ENCODE measurements around the gene ZCCHC3. TPM values are rescaled to one million over a fixed set of nuclear protein-coding genes. Genes with fewer than 3 reads are reported as not detected.
"Not testable (repeated sequence)": the region's sequence is repeated elsewhere in the genome, so short reads cannot be mapped to it uniquely, and the experiment has no call there.

Gene ZCCHC3
- total and polyA plus RNA-seq, 2 experiments from 2014 or later, result 26.5 to 66.3 TPM

DNA sequence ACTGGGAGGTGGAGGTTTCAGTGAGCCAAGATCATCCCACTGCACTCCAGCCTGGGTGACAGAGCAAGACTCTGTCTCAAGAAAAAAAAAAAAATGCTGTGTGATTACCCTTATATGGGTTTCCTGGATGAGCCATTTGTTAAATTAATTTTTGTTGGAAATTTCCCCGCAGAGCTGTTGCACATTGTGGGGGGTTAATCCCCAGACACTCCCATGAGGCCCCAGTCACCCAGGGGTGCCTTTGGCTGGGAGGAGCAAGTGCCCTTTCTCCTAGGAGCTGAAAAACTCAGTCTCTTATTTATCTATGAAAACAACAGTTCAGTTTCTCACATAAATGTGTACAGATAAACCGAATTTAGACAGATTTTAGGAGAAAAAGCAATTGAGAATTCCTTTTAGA is 44.6 kb upstream of the ZCCHC3 start (continued):
- TF ChIP-seq, protein P1, sequence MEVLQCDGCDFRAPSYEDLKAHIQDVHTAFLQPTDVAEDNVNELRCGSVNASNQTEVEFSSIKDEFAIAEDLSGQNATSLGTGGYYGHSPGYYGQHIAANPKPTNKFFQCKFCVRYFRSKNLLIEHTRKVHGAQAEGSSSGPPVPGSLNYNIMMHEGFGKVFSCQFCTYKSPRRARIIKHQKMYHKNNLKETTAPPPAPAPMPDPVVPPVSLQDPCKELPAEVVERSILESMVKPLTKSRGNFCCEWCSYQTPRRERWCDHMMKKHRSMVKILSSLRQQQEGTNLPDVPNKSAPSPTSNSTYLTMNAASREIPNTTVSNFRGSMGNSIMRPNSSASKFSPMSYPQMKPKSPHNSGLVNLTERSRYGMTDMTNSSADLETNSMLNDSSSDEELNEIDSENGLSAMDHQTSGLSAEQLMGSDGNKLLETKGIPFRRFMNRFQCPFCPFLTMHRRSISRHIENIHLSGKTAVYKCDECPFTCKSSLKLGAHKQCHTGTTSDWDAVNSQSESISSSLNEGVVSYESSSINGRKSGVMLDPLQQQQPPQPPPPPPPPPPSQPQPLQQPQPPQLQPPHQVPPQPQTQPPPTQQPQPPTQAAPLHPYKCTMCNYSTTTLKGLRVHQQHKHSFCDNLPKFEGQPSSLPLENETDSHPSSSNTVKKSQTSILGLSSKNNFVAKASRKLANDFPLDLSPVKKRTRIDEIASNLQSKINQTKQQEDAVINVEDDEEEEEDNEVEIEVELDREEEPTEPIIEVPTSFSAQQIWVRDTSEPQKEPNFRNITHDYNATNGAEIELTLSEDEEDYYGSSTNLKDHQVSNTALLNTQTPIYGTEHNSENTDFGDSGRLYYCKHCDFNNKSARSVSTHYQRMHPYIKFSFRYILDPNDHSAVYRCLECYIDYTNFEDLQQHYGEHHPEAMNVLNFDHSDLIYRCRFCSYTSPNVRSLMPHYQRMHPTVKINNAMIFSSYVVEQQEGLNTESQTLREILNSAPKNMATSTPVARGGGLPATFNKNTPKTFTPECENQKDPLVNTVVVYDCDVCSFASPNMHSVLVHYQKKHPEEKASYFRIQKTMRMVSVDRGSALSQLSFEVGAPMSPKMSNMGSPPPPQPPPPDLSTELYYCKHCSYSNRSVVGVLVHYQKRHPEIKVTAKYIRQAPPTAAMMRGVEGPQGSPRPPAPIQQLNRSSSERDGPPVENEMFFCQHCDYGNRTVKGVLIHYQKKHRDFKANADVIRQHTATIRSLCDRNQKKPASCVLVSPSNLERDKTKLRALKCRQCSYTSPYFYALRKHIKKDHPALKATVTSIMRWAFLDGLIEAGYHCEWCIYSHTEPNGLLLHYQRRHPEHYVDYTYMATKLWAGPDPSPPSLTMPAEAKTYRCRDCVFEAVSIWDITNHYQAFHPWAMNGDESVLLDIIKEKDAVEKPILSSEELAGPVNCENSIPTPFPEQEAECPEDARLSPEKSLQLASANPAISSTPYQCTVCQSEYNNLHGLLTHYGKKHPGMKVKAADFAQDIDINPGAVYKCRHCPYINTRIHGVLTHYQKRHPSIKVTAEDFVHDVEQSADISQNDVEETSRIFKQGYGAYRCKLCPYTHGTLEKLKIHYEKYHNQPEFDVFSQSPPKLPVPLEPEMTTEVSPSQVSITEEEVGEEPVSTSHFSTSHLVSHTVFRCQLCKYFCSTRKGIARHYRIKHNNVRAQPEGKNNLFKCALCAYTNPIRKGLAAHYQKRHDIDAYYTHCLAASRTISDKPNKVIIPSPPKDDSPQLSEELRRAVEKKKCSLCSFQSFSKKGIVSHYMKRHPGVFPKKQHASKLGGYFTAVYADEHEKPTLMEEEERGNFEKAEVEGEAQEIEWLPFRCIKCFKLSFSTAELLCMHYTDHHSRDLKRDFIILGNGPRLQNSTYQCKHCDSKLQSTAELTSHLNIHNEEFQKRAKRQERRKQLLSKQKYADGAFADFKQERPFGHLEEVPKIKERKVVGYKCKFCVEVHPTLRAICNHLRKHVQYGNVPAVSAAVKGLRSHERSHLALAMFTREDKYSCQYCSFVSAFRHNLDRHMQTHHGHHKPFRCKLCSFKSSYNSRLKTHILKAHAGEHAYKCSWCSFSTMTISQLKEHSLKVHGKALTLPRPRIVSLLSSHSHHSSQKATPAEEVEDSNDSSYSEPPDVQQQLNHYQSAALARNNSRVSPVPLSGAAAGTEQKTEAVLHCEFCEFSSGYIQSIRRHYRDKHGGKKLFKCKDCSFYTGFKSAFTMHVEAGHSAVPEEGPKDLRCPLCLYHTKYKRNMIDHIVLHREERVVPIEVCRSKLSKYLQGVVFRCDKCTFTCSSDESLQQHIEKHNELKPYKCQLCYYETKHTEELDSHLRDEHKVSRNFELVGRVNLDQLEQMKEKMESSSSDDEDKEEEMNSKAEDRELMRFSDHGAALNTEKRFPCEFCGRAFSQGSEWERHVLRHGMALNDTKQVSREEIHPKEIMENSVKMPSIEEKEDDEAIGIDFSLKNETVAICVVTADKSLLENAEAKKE (CRISPR knock-in tag; IDR thresholded peaks at IDR 0.05), result no peak

DNA sequence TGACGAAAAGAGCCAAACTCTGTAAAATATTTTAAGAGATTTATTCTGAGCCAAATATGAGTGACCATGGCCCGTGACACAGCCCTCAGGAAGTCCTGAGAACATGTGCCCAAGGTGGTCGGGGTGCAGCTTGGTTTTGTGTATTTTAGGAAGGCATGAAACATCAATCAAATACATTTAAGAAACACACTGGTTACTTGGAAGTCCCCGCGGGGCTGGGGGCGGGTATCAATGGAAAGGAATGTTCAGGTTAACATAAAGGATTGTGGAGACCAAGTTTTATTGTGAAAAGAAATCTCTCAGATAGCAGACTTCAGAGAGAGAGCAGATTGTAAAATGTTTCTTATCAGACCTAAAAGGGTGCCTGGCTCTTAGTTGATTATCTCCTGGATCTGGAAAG is 43.9 kb upstream of the ZCCHC3 start:
- not testable (repeated sequence) for H3K9me2 ChIP-seq (ENCODE audit: insufficient read depth); H3K4me2 ChIP-seq; H3K4me1 ChIP-seq (ENCODE audit: insufficient read depth); H3K36me3 ChIP-seq (ENCODE audit: insufficient read depth); H4K20me1 ChIP-seq (replicated peaks; ENCODE audit: insufficient read depth); H2AFZ ChIP-seq; ATAC-seq; H3K4me3 ChIP-seq; H3K36me3 Mint-ChIP-seq (ENCODE audit: low read depth); H3K27ac Mint-ChIP-seq; H3K9me3 Mint-ChIP-seq; H3K27ac ChIP-seq (ENCODE audit: low read depth); H3K79me2 ChIP-seq (replicated peaks; ENCODE audit: insufficient read depth); H3K4me3 Mint-ChIP-seq; H3F3A ChIP-seq (replicated peaks; ENCODE audit: low read depth)
- peaks cover 11% of the 10 kb centered on the region; the same call in 2 of the 3 replicates for H3K4me1 Mint-ChIP-seq
- peak; percentile 27 for DNase-seq (ENCODE audit: low spot score)
- peaks cover 99% of the 10 kb centered on the region for H3K27me3 ChIP-seq (ENCODE audit: insufficient read depth)
- peaks cover 86% of the 10 kb centered on the region for H3K27me3 Mint-ChIP-seq (ENCODE audit: insufficient read depth, low read depth, poor library complexity)

DNA sequence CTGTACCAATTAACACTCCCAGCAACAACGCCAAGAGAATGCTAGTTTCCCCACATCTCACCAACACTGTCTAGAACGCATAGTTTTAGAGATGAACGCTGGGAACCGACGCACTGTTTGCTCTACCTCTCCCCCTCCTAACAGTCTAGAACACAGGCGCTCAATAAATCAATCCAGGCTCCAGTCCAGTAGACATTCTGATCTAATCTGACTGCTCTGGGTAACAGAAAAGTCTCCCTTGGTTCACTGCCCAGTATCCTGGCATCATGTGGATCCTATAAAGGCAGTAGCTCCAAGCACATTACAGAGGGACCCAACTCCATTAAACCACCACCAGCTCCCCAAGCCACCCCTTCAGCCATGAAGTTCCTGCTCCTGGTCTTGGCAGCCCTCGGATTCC is 40.0 kb upstream of the ZCCHC3 start, which contains the start of gene DEFB132:
TSS of gene DEFB132 (plus strand) at position 306 of the 400 bp plus-strand sequence. CDS start at position 361, 55 bp downstream.
- H3K36me3 Mint-ChIP-seq (ENCODE audit: low read depth), result no peaks in the 10 kb centered on the region
- H3F3A ChIP-seq (replicated peaks; ENCODE audit: low read depth), result no peaks in the 10 kb centered on the region
- no peaks in the 10 kb centered on the region for H3K4me1 ChIP-seq (ENCODE audit: insufficient read depth)
- H3K27ac ChIP-seq (ENCODE audit: low read depth), result no peak within 1 kb of the TSS
- H3K4me2 ChIP-seq, result no peak within 1 kb of the TSS
- ATAC-seq (no peak), DNase-seq (ENCODE audit: low spot score) (no peak)
- H4K20me1 ChIP-seq (replicated peaks; ENCODE audit: insufficient read depth), result peaks cover 2% of the 10 kb centered on the region; the same call in 1 of the 2 replicates
- no peaks in the 10 kb centered on the region; the same call in 2 of the 3 replicates for H3K9me3 Mint-ChIP-seq
- H3K4me1 Mint-ChIP-seq, result peaks cover 7% of the 10 kb centered on the region; the same call in 1 of the 3 replicates
- H3K9me2 ChIP-seq (ENCODE audit: insufficient read depth), result no peaks in the 10 kb centered on the region
- no peak within 1 kb of the TSS for H2AFZ ChIP-seq
- no peaks in the 10 kb centered on the region for H3K79me2 ChIP-seq (replicated peaks; ENCODE audit: insufficient read depth)
- H3K4me3 Mint-ChIP-seq, result no peak within 1 kb of the TSS
- H3K36me3 ChIP-seq (ENCODE audit: insufficient read depth), result no peaks in the 10 kb centered on the region
- peaks cover 98% of the 10 kb centered on the region for H3K27me3 ChIP-seq (ENCODE audit: insufficient read depth)
- no peak within 1 kb of the TSS for H3K27ac Mint-ChIP-seq
- no peak within 1 kb of the TSS for H3K4me3 ChIP-seq
- peaks cover 67% of the 10 kb centered on the region for H3K27me3 Mint-ChIP-seq (ENCODE audit: insufficient read depth, low read depth, poor library complexity)
- TF ChIP-seq, protein P2, sequence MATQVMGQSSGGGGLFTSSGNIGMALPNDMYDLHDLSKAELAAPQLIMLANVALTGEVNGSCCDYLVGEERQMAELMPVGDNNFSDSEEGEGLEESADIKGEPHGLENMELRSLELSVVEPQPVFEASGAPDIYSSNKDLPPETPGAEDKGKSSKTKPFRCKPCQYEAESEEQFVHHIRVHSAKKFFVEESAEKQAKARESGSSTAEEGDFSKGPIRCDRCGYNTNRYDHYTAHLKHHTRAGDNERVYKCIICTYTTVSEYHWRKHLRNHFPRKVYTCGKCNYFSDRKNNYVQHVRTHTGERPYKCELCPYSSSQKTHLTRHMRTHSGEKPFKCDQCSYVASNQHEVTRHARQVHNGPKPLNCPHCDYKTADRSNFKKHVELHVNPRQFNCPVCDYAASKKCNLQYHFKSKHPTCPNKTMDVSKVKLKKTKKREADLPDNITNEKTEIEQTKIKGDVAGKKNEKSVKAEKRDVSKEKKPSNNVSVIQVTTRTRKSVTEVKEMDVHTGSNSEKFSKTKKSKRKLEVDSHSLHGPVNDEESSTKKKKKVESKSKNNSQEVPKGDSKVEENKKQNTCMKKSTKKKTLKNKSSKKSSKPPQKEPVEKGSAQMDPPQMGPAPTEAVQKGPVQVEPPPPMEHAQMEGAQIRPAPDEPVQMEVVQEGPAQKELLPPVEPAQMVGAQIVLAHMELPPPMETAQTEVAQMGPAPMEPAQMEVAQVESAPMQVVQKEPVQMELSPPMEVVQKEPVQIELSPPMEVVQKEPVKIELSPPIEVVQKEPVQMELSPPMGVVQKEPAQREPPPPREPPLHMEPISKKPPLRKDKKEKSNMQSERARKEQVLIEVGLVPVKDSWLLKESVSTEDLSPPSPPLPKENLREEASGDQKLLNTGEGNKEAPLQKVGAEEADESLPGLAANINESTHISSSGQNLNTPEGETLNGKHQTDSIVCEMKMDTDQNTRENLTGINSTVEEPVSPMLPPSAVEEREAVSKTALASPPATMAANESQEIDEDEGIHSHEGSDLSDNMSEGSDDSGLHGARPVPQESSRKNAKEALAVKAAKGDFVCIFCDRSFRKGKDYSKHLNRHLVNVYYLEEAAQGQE (IDR thresholded peaks at IDR 0.05; ENCODE audit: unreplicated experiment), result no peak
- TF ChIP-seq, protein P3, sequence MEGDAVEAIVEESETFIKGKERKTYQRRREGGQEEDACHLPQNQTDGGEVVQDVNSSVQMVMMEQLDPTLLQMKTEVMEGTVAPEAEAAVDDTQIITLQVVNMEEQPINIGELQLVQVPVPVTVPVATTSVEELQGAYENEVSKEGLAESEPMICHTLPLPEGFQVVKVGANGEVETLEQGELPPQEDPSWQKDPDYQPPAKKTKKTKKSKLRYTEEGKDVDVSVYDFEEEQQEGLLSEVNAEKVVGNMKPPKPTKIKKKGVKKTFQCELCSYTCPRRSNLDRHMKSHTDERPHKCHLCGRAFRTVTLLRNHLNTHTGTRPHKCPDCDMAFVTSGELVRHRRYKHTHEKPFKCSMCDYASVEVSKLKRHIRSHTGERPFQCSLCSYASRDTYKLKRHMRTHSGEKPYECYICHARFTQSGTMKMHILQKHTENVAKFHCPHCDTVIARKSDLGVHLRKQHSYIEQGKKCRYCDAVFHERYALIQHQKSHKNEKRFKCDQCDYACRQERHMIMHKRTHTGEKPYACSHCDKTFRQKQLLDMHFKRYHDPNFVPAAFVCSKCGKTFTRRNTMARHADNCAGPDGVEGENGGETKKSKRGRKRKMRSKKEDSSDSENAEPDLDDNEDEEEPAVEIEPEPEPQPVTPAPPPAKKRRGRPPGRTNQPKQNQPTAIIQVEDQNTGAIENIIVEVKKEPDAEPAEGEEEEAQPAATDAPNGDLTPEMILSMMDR (conservative IDR thresholded peaks at IDR 0.05; ENCODE audit: low read depth in 2 of 2), result no peak
- TF ChIP-seq ZNF331 (CRISPR knock-in tag; IDR thresholded peaks at IDR 0.05; ENCODE audit: low read depth) (no peak), EZH2phosphoT487 (IDR thresholded peaks at IDR 0.05; ENCODE audit: unreplicated experiment) (no peak), ZNF114 (CRISPR knock-in tag; IDR thresholded peaks at IDR 0.05) (no peak), NANOG (IDR thresholded peaks at IDR 0.05; ENCODE audit: borderline replicate concordance) (no peak)
- TF ChIP-seq, protein P4, sequence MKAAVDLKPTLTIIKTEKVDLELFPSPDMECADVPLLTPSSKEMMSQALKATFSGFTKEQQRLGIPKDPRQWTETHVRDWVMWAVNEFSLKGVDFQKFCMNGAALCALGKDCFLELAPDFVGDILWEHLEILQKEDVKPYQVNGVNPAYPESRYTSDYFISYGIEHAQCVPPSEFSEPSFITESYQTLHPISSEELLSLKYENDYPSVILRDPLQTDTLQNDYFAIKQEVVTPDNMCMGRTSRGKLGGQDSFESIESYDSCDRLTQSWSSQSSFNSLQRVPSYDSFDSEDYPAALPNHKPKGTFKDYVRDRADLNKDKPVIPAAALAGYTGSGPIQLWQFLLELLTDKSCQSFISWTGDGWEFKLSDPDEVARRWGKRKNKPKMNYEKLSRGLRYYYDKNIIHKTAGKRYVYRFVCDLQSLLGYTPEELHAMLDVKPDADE (IDR thresholded peaks at IDR 0.05), result no peak

Data from GM23338 (cell line).